HL-60/S4 treated with phorbol 12-myristate 13-acetate at 8.2 ng/mL for 4 days and 3 days (cell line): ENCODE data around the gene FGD5.

Source experiments
- in situ Hi-C: fragments of 300-500 bp; cut with MboI; formaldehyde crosslinking; loops from 2 replicates; pipeline ENCODE4 v1.15.0; 2022; ENCODE audit warnings: low sequenced_read_pairs

The FGD5 gene

GRCh38 chr3:14947886-14948608 lies 129.3 kb downstream of the FGD5 start:
- in situ Hi-C loops = no loop called here

DNA sequence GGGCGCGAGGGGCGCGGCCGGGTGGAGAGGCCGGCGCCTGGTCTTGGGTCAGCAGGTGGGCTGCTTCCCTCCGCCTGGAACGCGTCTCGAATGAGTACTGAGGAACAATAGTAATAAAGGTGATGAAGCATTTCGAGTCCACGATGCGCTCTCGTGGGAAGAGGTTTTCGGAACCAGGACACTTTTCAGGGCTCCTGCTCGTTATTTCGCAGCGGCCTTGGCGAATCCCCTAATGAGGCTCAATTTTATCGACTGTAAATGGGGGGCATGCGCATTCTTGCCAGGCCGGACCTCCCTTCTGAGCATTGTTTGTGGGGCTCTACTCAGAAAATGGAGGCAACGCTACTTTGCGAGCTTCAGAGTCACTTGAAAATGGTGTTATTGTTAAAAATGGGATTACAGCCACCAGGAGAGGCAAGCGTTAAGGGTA lies 129.9 kb downstream of the FGD5 start:
- in situ Hi-C loops = no loop called here

- in situ Hi-C loops = no loop called here
Observed at GRCh38 chr3:14949126-14949525, 130.4 kb downstream of the FGD5 start.

- in situ Hi-C loops = no loop called here
Observed at GRCh38 chr3:14950274-14950673, 131.5 kb downstream of the FGD5 start.

GRCh38 chr3:14957153-14957552 lies 138.4 kb downstream of the FGD5 start:
- in situ Hi-C loops = no loop called here

- in situ Hi-C loops = no loop called here
Observed at GRCh38 chr3:14957925-14958324, 139.2 kb downstream of the FGD5 start.

GRCh38 chr3:14959359-14959943 lies 140.7 kb downstream of the FGD5 start:
- in situ Hi-C loops = no loop called here

DNA sequence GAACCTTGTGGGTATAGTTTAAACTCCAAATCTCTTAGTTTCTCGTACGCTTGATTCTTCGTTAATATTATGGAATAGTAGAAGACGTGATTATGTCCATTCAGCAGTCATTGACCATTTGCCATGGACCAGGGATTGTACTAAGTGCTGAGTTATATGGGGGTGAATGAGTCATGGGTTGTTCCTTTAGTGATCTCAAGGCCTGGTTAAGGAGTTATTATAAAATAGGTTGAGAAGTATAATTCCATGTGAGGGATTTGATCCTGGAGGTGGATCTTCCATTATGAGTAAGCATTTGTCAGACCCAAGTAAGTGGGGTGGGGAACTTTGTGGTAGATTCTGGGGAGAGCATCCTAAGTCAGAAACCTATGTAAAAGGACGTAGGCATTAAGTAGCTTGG lies 144.0 kb downstream of the FGD5 start:
- in situ Hi-C loops = no loop called here

- in situ Hi-C loops = no loop called here
Observed at GRCh38 chr3:14967285-14967684, 148.5 kb downstream of the FGD5 start.

DNA sequence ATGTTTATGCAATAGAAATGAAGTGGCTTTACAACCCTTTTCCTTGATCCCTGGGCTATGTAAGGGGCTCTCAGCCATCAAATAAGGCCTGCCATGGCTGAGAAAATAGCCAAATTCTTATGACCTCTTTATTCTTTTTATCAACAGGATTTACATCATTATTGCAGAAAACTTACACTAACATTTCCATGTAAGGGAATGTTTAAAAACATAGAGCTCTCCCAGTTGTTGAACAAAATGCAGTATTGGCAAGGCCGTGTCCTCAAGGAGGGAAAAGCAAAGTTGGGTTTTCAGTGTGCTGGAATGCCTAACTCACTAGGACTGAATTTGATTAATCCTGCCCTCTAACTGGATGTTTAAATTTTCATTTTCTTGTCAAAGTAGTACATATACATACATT lies 150.9 kb downstream of the FGD5 start:
- in situ Hi-C loops = no loop called here

- in situ Hi-C loops = no loop called here
Observed at GRCh38 chr3:14976317-14976716, 157.6 kb downstream of the FGD5 start.

GRCh38 chr3:14980689-14981088 lies 161.9 kb downstream of the FGD5 start:
- in situ Hi-C loops = no loop called here
